Parathyroid adenoma (tissue), 2 donors: ENCODE results near the gene KCMF1.

Experiments
- H2AFZ ChIP-seq: fragments of 300-600 bp; sonication (generic); one replicate; pipeline ENCODE4 v1.7.0; 2017; ENCODE audit warnings: antibody characterized with exemption, mild to moderate bottlenecking
- H3K27ac ChIP-seq: fragments of 300-600 bp; sonication (generic); one replicate; pipeline ENCODE4 v1.7.0; 2017
- H3K27me3 ChIP-seq: fragments of 300-600 bp; sonication (generic); one replicate; pipeline ENCODE4 v1.7.0; 2017; ENCODE audit warnings: low read length; ENCODE audit not compliant: control insufficient read depth, insufficient read depth
- H3K36me3 ChIP-seq: fragments of 300-600 bp; sonication (generic); one replicate; pipeline ENCODE4 v1.7.0; 2017; ENCODE audit warnings: low read length; ENCODE audit not compliant: control insufficient read depth, insufficient read depth
- H3K4me1 ChIP-seq: fragments of 300-600 bp; sonication (generic); one replicate; pipeline ENCODE4 v1.7.0; 2017; ENCODE audit warnings: control low read depth
- H3K4me2 ChIP-seq: fragments of 300-600 bp; sonication (generic); one replicate; pipeline ENCODE4 v1.7.0; 2017; ENCODE audit warnings: low read length
- H3K4me3 ChIP-seq: fragments of 300-600 bp; sonication (generic); one replicate; pipeline ENCODE4 v1.7.0; 2017; ENCODE audit warnings: low read depth, low read length
- H3K79me2 ChIP-seq: fragments of 300-600 bp; sonication (generic); one replicate; pipeline ENCODE4 v1.7.0; 2017; ENCODE audit warnings: control low read depth
- H3K9ac ChIP-seq: fragments of 300-600 bp; sonication (generic); one replicate; pipeline ENCODE4 v1.7.0; 2017; ENCODE audit warnings: mild to moderate bottlenecking
- H3K9me3 ChIP-seq: fragments of 300-600 bp; sonication (generic); one replicate; pipeline ENCODE4 v1.7.0; 2017; ENCODE audit warnings: low read length; ENCODE audit not compliant: control insufficient read depth
- CTCF ChIP-seq: fragments of 300-600 bp; sonication (generic); IDR thresholded peaks from one replicate; pipeline ENCODE4 v1.7.0; 2017; ENCODE audit warnings: antibody characterized with exemption, mild to moderate bottlenecking
- donor health status: primary hyperparathyroidism.

Gene KCMF1

GRCh38 chr2:85087541-85087940 lies 116.6 kb downstream of the KCMF1 start:
- H3K27me3 ChIP-seq = no peaks in the 10 kb centered on the region
- no peak overlapping the region for H3K27ac ChIP-seq
- H3K79me2 ChIP-seq = no peaks in the 10 kb centered on the region
- TF ChIP-seq CTCF = no peak
- no peaks in the 10 kb centered on the region for H3K36me3 ChIP-seq
- no peak overlapping the region for H3K9ac ChIP-seq
- H3K4me3 ChIP-seq = no peak overlapping the region
- no peak overlapping the region for H2AFZ ChIP-seq
- H3K9me3 ChIP-seq = no peaks in the 10 kb centered on the region
- H3K4me1 ChIP-seq = no peaks in the 10 kb centered on the region
- no peak overlapping the region for H3K4me2 ChIP-seq

GRCh38 chr2:85088921-85089320 lies 118.0 kb downstream of the KCMF1 start:
- Histone ChIP-seq H3K36me3 (no peaks in the 10 kb centered on the region), H3K79me2 (no peaks in the 10 kb centered on the region), H2AFZ (no peak overlapping the region), H3K4me2 (no peak overlapping the region), H3K27me3 (no peaks in the 10 kb centered on the region), H3K27ac (no peak overlapping the region), H3K9ac (no peak overlapping the region), H3K9me3 (no peaks in the 10 kb centered on the region), H3K4me1 (no peaks in the 10 kb centered on the region), H3K4me3 (no peak overlapping the region)
- no peak for TF ChIP-seq CTCF

GRCh38 chr2:85089585-85089984 lies 118.6 kb downstream of the KCMF1 start:
- H3K27ac ChIP-seq = no peak overlapping the region
- H3K9me3 ChIP-seq = no peaks in the 10 kb centered on the region
- no peak overlapping the region for H3K9ac ChIP-seq
- H3K36me3 ChIP-seq = no peaks in the 10 kb centered on the region
- no peak overlapping the region for H2AFZ ChIP-seq
- H3K4me2 ChIP-seq = no peak overlapping the region
- H3K4me1 ChIP-seq = no peaks in the 10 kb centered on the region
- H3K27me3 ChIP-seq = no peaks in the 10 kb centered on the region
- H3K4me3 ChIP-seq = no peak overlapping the region
- H3K79me2 ChIP-seq = no peaks in the 10 kb centered on the region
- no peak for TF ChIP-seq CTCF

- no peaks in the 10 kb centered on the region for H3K27me3 ChIP-seq
- H3K4me1 ChIP-seq = no peaks in the 10 kb centered on the region
- no peaks in the 10 kb centered on the region for H3K79me2 ChIP-seq
- no peak for TF ChIP-seq CTCF
- H3K4me2 ChIP-seq = no peak overlapping the region
- H2AFZ ChIP-seq = no peak overlapping the region
- H3K27ac ChIP-seq = no peak overlapping the region
- no peak overlapping the region for H3K9ac ChIP-seq
- H3K36me3 ChIP-seq = no peaks in the 10 kb centered on the region
- H3K9me3 ChIP-seq = no peaks in the 10 kb centered on the region
- H3K4me3 ChIP-seq = no peak overlapping the region
Measured at GRCh38 chr2:85091838-85092237, 120.9 kb downstream of the KCMF1 start.

- no peak for TF ChIP-seq CTCF
- H2AFZ ChIP-seq = no peak overlapping the region
- H3K27me3 ChIP-seq = no peaks in the 10 kb centered on the region
- H3K4me2 ChIP-seq = no peak overlapping the region
- H3K4me3 ChIP-seq = no peak overlapping the region
- H3K4me1 ChIP-seq = no peaks in the 10 kb centered on the region
- H3K79me2 ChIP-seq = no peaks in the 10 kb centered on the region
- no peak overlapping the region for H3K27ac ChIP-seq
- H3K9me3 ChIP-seq = no peaks in the 10 kb centered on the region
- H3K9ac ChIP-seq = no peak overlapping the region
- no peaks in the 10 kb centered on the region for H3K36me3 ChIP-seq
Measured at GRCh38 chr2:85095094-85095493, 124.1 kb downstream of the KCMF1 start.
